ENCODE data around the gene AP3B1.

DNA sequence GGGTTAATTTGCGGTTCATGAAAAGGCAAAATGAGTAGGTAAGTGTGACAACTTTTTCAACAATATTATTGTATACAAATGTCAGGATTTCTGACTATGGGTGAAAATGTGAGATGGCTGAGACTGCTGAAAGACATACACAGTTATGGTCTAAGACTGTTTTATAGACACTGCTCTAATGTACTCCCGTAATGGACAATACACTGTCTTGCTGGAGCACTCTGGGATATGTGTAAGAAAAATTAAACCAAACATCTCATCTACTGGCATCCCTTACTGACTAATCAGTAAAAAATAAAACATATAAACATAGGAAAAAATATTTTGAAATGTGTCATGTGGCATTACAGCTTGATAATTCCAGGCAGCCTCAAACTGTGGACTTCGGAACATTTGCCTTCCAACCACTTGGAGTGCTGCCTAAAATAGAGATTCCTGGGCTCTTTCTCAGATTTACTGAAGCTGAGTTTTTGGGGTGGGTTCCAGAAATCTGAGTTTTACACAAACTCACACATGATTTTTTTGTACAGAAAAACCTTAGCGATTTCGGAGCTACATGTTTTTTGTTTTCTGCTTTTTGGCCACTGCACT is 284.5 kb downstream of the AP3B1 start:
- TF ChIP-seq, protein P1, sequence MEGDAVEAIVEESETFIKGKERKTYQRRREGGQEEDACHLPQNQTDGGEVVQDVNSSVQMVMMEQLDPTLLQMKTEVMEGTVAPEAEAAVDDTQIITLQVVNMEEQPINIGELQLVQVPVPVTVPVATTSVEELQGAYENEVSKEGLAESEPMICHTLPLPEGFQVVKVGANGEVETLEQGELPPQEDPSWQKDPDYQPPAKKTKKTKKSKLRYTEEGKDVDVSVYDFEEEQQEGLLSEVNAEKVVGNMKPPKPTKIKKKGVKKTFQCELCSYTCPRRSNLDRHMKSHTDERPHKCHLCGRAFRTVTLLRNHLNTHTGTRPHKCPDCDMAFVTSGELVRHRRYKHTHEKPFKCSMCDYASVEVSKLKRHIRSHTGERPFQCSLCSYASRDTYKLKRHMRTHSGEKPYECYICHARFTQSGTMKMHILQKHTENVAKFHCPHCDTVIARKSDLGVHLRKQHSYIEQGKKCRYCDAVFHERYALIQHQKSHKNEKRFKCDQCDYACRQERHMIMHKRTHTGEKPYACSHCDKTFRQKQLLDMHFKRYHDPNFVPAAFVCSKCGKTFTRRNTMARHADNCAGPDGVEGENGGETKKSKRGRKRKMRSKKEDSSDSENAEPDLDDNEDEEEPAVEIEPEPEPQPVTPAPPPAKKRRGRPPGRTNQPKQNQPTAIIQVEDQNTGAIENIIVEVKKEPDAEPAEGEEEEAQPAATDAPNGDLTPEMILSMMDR (IDR thresholded peaks at IDR 0.05) = no peak
- TF ChIP-seq POLR2A (IDR thresholded peaks at IDR 0.05) = no peak

Data from testis (tissue), 2 donors.